CD4-positive, alpha-beta T cell treated with Interleukin-2 at 100 ng/mL for 4 hours (primary cell): ENCODE results near the gene IKZF4.
"Not testable (repeated sequence)": the region's sequence is repeated elsewhere in the genome, so short reads cannot be mapped to it uniquely, and the experiment has no call there.

Source experiments
- DNase-seq: peaks from one replicate; pipeline ENCODE4 v3.0.0-alpha.2; 2020; ENCODE audit warnings: low spot score

Gene IKZF4

DNA sequence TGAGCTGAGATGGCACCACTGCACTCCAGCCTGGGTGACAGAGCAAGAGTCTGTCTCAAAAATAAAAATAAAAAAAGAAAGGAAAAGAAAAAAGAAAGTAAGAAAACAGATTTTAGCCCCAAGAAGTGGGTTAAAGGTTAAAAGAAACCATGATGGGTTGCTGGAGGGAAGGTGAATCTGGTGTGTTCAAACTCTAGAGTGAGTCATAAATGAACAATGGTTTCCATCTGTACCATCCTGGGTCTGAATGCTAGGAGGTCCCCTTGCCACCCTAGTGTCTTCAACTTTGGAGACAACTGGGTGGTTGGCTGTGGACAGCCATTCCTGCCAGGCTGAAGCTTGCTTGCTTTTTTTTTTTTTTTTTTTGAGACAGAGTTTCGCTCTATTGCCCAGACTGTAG lies 19.3 kb downstream of the IKZF4 start:
- DNase-seq = no peak

- no peak for DNase-seq
Measured at GRCh38 chr12:56040963-56041551, 20.2 kb downstream of the IKZF4 start.

GRCh38 chr12:56041552-56042429 lies 20.9 kb downstream of the IKZF4 start, which contains the start of gene RPS26:
RPS26 (plus strand) TSS chr12:56041918; CDS start chr12:56042167, 249 bp downstream.
- peak; percentile 98 for DNase-seq

DNA sequence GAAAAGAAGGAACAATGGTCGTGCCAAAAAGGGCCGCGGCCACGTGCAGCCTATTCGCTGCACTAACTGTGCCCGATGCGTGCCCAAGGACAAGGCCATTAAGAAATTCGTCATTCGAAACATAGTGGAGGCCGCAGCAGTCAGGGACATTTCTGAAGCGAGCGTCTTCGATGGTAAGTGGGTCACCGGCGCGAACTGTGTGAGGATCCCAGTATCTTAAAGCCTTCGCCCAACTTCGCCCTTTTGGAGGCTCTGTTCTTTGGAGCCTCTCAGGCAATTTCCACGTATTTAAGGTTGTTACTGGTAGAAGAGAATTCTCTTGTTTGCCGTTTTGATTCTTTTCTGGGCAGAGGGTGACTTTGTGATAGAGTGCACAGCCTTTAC lies 21.6 kb downstream of the IKZF4 start:
- DNase-seq = not testable (repeated sequence)

GRCh38 chr12:56042843-56043242 lies 22.0 kb downstream of the IKZF4 start:
- DNase-seq = no peak

DNA sequence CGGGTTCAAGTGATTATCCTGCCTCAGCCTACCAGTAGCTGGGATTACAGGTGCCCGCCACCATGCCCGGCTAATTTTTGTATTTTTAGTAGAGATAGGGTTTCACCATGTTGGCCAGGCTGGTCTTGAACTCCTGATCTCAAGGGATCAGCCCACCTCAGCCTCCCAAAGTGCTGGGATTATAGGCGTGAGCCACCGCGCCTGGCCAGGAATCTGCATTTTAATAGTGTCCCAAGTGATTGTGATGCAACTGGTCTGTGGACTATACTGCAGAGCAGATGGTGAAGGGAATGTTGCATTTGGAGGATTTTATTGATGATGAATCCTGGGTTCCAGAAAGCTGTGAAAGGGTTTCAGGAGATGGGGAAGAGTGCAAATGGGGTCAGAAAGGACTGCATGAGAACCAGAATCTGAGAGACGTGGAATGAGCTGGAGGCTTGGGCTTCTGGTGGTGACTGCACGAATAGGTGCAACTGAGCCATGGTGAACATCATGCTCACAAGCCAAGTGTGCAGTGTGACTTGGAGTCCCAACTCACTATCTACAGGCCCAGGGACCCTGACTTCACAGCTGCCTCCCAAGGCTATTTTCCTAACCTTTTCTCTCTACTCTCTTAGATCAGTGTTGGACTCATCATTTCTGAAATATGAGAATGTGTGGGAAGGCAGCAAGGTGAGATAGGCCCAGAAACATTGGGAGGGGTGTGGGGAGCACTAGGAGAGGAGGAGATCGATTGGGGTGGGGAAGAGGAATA lies 25.4 kb downstream of the IKZF4 start:
- DNase-seq = no peak

- DNase-seq = no peak
Measured at GRCh38 chr12:56053407-56053893, 32.6 kb downstream of the IKZF4 start.

- DNase-seq = not testable (repeated sequence)
Measured at GRCh38 chr12:56059964-56060363, 39.1 kb downstream of the IKZF4 start.

- no peak for DNase-seq
Measured at GRCh38 chr12:56061982-56062381, 41.1 kb downstream of the IKZF4 start.

- no peak for DNase-seq
Measured at GRCh38 chr12:56062996-56063395, 42.2 kb downstream of the IKZF4 start.

- DNase-seq = no peak
Measured at GRCh38 chr12:56071648-56072047, 50.8 kb downstream of the IKZF4 start.

- no peak for DNase-seq
Measured at GRCh38 chr12:56074396-56074795, 53.6 kb downstream of the IKZF4 start.

GRCh38 chr12:56077966-56078365 lies 57.1 kb downstream of the IKZF4 start:
- not testable (repeated sequence) for DNase-seq

DNA sequence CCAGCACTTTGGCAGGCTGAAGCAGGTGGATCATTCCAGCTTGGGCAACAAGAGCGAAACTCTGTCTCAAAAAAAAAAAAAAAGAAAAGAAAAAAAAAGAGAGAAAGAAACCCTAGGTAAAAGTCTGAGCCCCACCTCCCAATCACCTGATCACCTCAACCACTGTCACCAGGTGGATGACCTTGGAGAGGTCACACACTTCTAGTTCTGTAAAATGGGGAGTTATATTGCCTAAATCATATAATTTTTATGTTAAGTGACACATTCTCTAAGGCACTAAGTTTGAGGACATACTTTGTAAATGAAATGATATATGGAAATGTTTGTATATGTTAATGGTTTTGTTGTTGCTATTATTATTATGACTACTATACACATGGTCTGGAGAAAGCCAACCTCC lies 57.6 kb downstream of the IKZF4 start:
- DNase-seq = no peak

DNA sequence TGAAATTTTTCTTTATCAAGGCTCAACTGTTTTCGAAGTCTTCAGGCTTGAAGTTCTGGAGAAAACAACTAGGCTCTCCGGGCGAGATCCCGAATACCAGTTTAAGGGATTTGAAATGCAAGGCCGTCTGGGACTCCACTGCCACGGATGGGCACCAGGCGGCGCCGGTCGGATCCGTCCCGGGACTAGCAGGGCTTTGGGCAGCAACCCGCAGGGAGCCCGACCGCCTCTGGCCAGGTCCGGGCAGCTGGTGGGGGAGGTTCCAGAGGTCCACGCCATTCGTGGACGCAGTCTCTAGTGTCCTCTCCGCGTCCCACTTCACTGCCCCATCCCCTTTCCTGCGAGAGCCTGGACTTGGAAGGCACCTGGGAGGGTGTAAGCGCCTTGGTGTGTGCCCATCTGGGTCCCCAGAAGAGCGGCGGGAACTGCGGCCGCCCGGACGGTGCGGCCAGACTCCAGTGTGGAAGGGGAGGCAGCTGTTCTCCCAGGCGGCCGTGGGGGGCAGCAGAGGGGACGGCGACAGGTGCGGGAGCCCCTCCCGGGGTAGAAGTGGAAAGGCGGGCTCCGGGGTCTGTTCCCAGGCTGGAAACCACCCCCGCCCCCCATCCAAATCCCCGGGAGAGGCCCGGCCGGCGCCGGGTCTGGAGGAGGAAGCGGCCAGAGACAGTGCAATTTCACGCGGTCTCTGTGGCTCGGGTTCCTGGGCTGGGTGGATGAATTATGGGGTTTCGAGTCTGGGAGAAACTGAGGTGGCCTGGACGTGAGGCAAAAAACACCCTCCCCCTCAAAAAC lies 58.3 kb downstream of the IKZF4 start:
- DNase-seq = peak; percentile 40

DNA sequence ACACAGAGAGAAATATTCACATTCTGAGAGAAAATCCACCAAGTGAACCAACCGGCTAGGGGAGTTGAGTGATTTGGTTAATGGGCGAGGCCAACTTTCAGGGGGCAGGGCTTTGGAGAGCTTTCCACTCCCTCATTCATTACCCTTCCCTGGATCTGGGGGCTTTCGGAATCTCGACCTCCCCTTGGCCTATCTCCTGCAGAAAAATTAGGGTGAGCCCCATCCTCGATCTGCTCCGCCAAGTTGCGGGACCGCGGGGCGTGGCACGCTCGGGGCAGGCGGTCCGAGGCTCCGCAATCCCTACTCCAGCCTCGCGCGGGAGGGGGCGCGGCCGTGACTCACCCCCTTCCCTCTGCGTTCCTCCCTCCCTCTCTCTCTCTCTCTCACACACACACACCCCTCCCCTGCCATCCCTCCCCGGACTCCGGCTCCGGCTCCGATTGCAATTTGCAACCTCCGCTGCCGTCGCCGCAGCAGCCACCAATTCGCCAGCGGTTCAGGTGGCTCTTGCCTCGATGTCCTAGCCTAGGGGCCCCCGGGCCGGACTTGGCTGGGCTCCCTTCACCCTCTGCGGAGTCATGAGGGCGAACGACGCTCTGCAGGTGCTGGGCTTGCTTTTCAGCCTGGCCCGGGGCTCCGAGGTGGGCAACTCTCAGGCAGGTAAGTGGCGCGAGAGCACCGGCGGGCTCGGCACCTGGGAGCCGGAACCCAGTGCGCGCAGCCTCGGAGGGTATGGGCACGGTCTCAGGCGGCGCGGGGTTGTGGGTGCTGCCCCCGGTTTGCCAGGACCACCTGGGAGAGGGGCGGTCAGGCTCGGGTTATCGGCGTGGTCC lies 59.1 kb downstream of the IKZF4 start, which contains the start of gene ERBB3:
Gene ERBB3 (plus strand): TSS at position 443 of the 833 bp plus-strand sequence. CDS start 136 bp downstream, at position 579.
- peak; percentile 75 for DNase-seq

GRCh38 chr12:56080556-56081138 lies 59.8 kb downstream of the IKZF4 start:
- no peak for DNase-seq

DNA sequence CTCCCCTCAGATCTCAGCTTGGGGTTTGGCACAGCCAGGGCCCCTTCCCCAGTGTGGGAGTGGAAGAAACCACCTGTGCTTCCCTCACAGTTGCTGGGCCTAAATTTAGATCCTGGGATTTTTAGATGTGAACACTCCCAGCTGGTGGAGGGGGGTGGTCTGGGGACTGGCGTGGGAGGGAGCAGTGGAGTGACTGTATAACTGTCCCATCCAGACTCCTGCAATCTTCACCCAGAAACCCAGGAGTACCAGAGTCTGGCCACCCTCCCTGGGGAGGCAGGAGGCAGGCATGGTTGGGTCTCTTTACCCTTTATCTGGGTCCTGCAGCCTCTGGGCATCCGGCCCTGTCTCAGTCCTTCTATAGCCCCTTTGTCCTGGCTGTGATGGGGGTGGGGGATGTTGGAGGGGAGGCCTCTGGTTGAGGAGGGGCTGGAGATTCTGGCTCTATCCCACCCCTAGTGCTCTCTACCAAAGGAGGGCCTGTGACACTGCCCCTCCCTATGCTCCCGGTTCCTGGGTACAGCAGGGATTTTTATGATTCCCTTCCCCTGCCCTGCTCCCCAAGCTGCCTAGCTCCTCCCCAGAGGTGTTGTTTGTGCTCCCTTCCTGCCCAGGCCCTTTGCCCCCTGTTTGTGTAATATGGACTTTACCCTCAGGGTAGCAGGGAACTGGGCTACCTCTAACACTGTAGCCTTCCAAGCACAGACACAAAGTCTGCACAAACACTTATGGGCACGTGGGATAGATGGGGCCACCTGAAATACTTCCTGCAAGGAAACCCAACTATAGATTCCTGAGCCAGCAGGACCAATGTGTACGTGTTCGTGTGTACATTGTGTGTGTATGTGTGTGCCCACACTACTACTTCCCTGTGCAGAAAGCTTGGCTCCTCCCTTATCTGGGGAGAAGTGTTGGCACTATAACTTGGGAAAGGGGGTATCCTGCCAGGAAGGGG lies 60.8 kb downstream of the IKZF4 start:
- DNase-seq = no peak

GRCh38 chr12:56082382-56082781 lies 61.5 kb downstream of the IKZF4 start:
- DNase-seq = no peak
